GM19240 (cell line): ENCODE results near the gene HOXC12.

ENCODE experiments used
- DNase-seq: peaks from one replicate; pipeline ENCODE4 v3.0.0; 2011; ENCODE audit warnings: low spot score; ENCODE audit not compliant: insufficient read length

The HOXC12 gene

GRCh38 chr12:53940443-53941014, 14.2 kb upstream of the HOXC12 start:
- DNase-seq = no peak

GRCh38 chr12:53941187-53941586, 13.5 kb upstream of the HOXC12 start:
- no peak for DNase-seq

GRCh38 chr12:53941750-53942149, 13.0 kb upstream of the HOXC12 start:
- no peak for DNase-seq

GRCh38 chr12:53942467-53942997, 12.2 kb upstream of the HOXC12 start:
- no peak for DNase-seq

GRCh38 chr12:53944209-53944608, 10.5 kb upstream of the HOXC12 start:
- DNase-seq = no peak

GRCh38 chr12:53944907-53945847, 9.5 kb upstream of the HOXC12 start:
- DNase-seq = no peak

GRCh38 chr12:53947743-53948142, 7.0 kb upstream of the HOXC12 start:
- no peak for DNase-seq

GRCh38 chr12:53948650-53949593, 5.8 kb upstream of the HOXC12 start:
- DNase-seq = no peak

GRCh38 chr12:53949631-53950436, 4.9 kb upstream of the HOXC12 start:
- no peak for DNase-seq

GRCh38 chr12:53950437-53950773, 4.3 kb upstream of the HOXC12 start:
- no peak for DNase-seq

GRCh38 chr12:53950789-53951576, 3.7 kb upstream of the HOXC12 start:
- DNase-seq = no peak

- DNase-seq = no peak
These were observed 2.9 kb upstream of the HOXC12 start for GRCh38 chr12:53951577-53952334.

GRCh38 chr12:53952335-53952694, 2.4 kb upstream of the HOXC12 start:
- DNase-seq = no peak

- DNase-seq = no peak
These were observed 1.6 kb upstream of the HOXC12 start for GRCh38 chr12:53952871-53953734.

- DNase-seq = no peak
These were observed 641 bp upstream of the HOXC12 start for GRCh38 chr12:53953831-53954693.

- no peak for DNase-seq
These were observed 503 bp downstream of the HOXC12 start for GRCh38 chr12:53955036-53955775.
